Effector CD8-positive, alpha-beta T cell (primary cell): ENCODE results near the gene MPPED1.

Experiments
- DNase-seq: peaks from one replicate; lab custom pipeline; 2025; lab: John Stamatoyannopoulos, UW

Gene MPPED1

DNA sequence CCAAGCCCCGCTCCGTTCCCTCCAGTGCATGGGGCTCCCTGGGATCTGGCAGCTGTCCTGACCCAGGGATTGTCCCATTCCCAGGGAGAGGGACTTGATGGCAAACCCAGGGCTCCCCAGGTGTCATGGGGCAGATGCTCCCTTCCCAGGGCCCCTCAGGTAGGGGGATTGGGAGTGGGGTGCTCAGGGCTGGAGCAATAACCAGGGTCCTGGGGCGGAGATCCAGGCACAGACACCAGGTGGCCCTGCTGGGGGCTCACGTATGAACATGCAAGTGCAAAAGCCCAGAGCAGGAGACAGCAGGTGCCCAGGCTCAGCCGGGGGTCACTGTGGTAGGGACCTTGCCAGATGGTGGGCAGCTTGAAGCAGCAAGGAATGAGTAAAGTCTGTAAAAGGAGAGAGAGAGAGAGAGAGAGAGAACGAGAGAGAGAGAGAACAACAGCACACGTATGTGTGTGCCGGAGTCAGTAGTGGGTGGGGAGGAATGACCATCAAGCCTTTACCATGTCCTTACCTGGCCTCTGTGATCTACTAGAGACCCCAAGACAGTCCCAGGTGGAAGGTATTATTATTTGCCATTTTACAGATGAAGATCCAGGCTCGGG, 19.3 kb upstream of the MPPED1 start:
- DNase-seq, result no peak

DNA sequence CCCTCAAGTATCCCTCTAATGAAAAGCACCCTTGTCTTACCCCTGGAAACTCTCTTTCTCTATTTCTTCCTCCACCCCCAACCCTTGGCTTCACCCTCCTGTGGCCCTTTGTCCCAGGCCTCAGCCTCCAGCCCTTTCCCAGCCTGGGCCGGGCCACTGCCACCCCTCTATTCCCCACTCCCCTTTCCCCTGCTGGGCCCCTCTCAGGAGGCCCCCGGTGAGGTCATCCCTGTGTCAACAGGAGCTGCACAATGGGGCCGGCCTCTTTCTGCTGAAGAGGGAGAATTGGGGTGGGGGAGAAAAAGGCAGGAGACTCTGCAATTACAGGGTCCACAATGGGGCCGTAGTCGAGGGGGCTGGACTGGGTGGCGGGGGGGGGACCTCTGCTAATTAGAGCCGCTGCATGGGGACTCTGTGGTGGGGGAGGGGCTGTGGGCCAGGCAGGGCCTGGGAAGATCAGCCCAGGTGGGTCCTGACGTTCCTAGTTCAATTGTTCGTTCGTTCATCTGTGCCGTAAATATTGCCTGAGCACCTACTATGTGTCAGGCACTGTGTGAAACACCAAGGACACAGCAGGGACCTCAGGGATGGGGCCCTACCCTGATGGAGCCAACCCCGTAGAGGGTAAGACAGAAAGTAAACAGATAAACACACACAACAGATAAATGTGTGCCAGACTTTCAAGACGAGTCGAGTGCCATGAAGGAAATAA, 18.5 kb upstream of the MPPED1 start:
- no peak for DNase-seq

DNA sequence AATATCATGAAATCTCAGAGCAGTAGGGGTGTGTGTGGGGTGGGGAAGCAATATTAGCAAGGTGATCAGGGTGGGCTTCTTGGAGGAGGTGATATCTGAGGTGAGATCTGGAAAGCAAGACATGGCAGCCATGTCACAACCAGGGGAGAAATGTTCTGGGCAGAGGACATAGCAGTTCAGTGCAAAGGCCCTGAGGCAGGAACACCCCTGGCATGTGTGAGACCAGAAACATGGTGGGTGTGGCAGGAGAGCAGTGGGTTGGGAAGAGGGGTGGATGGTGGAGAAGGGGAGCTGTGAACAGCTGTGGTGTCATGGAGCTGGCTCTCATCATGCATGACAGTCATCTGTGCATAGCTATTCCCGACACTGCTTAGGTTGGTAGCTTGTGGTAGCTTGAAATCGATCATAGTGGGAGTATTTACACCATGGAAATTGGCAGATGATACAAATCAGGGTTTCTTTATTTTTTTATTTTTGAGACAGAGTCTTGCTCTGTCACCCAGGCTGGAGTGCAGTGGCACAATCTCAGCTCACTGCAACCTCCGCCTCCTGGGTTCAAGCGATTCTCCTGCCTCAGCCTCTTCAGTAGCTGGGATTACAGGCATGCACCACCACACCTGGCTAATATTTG, 17.9 kb upstream of the MPPED1 start:
- DNase-seq, result no peak

DNA sequence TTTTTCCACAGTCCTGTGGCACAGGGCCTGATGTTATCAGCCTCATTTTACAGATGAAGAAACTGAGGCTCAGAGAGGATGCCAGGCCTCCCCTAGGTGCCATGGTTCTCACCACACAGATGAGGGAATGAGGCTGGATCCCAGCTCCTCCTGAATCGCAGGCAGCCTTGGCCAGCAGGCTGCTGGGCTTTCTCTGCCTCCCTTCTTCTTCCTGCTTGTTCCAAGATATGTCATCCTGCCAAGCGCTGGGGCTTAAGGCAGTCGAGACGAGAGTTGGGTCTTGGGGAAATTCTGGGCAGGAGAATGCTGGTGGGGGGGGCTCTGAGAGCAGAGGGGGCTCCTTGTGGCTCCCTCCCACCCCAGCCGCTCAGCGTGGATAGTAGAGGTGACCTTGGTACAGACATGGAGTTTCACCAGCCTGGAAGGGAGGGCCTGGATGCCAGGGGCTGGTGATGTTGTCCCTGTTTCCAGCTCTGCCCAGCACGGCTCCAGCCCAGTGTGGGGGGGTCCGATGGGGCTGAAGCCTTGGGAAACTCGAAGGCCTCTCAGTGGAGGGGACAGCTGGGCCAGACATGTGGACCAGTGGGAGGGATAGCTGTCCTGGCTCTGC, 16.6 kb upstream of the MPPED1 start:
- no peak for DNase-seq

DNA sequence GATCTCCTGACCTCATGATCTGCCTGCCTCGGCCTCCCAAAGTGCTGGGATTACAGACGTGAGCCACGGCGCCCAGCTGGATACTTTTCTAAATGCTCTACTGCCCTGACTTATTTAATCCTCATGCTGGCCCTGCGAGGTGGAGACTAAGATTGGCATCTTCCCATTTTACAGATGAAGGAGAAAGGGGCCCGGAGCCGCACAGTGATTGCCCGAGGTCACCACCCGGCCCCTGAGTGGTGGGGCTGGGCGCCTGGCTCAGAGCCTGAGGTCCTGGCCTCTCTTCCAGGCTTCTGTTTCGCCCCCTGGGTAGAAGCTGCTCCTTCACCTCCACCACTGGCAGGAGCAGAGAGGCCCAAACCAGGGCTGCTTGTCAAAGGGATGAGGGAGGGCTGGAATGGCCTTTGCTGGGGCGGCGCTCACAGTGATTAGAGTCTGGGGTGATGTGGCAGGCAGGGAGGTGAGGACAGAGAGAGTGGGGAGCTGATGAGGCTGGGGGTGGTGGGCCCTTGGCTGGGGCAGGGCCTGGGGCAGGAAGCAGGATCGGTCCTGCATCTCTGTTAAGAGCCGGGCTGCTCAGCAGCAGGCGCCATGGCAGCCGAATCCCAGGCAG, 15.4 kb upstream of the MPPED1 start:
- no peak for DNase-seq

DNA sequence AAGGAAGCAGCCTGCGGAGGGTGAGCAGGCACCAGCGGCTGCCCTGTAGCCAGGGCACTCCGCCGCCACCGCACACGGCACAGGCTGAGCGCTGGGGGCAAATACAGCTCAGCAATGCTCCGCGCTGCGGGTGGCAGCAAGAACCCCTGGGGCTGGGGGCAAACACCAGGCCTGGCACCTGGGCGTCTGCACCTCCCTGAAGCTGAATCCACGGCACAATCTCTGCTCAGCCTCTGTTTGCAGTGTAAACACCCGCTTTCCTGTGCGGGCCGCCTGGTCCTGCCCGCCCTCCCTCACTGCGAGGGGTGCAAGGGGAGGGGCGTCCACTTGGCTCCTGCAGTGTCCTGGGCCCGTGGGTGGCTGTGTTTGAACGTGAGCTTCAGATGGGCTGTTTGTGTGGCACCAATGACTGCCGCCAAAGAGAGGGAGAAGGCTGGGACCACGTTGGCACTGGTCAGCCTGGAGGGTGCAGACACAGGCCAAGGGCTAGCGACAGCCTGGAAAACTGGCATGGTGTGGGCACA, 14.8 kb upstream of the MPPED1 start:
- no peak for DNase-seq

DNA sequence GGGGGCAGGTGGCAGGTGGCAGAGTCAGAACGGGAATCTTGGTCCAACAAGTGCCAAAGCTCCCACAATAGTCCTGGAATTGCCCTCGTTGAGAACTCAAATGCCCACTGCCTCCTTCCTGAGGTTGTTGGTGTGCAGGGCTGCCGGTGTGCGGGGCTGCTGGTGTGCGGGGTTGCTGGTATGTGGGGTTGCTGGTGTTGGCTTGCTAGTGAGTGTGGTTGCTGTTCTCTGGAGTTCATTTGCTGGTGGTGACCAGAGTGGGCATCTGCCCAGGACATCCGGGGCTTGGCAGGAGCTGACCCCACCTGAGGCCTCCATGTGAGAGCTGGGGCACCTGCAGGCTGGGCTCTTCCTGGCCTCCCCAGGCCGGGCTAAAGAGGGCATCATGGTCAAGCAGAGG, 14.0 kb upstream of the MPPED1 start:
- no peak for DNase-seq

DNA sequence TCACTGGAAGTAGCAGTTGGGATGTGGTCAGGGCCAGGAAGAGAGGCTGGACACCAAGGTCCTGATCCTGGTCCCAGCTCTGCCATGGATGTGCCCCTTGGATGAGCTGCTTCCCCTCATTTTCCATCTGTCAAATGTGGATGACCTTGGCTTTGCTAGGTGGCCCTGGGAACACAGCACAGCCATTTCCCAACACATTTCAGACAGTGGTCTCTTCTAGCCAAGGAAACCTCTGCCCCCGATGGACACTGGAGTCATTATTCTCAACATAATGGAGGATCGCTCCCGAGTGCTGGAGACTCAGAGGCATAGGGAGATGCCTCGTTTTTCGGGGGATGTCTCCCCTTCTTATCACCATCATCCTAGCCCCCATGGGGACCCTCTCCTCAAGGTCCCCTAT, 13.6 kb upstream of the MPPED1 start:
- no peak for DNase-seq

DNA sequence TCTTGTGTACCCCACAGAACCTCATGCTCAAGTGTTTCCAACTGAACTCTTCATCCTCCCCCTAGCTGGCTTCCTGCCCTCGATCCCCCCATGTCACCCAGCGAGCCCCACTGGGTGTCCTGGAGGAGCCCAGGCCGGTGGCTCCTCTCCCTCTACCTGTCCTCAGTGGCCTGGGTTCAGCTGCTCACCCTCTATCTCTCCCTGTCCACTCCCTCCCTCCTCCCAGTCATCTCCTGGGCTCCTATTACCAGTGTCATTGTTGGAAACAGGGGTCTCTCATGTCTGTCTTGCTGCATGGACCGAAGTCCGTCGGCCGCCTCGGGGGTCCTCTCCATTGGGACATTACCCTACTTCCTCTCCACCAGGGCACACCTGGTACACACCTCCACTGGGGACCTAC, 12.9 kb upstream of the MPPED1 start:
- no peak for DNase-seq

DNA sequence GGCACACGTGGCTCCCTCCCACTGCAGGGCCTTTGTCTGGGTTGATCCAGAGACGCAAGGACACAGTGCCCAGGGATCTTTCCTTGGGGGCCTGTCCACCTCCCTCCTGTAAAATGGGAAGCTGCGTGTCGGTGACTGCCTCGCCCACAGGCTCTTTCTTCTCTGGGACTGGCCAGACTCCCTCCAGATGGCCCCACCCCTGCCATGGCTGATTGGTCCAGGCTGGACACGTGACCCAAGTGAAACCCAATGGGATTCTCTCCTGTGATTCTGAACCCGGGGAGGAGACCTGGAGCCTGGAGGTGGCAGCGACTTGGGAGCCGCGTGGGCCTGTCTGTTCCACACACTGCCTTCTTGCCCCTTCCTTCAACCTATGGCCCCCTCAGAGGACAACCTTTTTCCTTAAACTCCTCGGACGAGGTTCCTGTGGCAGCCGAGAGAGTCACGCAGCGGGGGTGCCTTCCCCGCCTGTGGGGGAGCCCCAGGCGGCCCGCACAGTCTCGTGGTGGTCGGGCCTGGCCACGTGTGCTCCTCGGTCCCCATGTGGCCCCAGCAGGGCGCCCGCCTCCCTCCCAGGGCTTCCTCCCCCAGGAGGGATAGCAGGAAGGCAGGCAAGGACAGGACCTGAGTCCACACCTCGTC, 12.4 kb upstream of the MPPED1 start:
- no peak for DNase-seq

DNA sequence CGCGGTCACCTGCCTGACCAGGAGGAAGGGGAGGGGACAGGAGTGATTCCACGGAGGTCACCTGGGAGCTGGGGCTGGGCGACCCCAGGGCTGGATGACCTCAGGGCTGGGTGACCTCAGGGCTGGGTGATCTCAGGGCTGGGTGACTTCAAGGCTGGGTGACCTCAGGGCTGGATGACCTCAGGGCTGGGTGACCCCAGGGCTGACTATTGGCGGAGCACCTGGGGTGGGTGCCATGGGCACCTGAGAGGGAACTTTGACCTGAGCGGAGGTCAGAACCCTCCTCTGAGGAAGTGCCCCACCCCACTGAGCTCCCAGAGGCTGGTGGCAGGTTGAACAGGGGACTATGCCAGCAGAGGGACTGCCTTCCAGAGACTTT, 11.8 kb upstream of the MPPED1 start:
- no peak for DNase-seq

DNA sequence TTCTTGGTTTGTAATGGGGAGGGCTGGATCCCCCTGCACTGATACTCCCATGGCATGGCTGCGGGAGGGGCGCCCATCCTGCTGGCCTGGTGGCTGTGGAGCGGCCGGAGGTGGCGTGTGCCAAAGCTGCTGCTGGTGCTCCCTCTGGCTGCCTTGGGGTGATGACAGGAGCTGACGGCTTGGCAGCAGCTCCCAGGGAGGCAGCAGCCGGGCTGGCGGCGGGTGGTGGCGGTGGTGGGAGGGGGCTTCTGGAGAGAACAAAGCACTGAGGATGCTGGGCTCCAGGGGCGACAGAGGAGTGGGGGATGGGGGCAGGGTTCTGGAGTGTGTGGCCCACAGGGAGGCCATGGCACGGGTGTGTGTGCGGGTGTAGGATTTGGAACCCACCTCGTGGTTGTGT, 11.4 kb upstream of the MPPED1 start:
- no peak for DNase-seq

DNA sequence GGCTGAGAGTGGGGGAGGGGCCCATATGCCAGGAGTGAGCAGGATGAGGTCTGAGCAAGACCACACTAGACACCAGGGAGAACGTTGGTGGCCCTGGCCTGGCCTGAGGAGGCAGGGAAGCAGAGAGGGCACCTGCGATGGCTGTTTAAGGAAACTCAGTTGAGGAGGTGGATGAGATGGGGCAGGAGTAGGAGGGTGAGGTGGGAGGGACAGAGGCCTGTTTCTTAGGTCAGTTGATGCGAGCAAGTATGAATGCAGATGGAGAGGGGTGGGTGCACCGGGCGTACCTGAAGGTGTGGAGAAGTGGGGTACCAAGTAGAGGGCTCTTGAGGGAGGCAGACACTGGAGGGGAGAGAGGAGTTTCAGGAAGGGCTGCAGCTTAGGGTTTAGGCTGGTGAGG, 10.6 kb upstream of the MPPED1 start:
- DNase-seq, result no peak

DNA sequence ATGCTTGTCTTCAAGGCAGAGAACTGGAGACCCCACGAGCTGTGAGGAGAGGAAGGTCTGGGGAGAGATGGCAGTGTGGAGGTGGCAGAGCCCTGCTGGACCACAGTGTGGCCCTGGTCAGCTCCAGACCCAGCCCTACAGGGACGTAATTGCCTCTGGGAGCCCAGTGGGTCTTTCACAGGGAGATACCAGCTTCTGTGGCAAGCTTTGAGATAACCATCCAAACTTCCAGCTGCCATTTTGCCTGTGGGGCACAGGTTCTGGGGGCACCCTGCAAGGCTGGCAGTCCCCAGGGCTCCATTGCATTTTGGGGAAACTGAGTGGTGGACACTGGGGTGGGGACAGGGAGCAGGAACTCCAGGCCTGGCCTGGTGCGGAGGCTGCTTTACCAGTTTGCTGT, 10.2 kb upstream of the MPPED1 start:
- no peak for DNase-seq

DNA sequence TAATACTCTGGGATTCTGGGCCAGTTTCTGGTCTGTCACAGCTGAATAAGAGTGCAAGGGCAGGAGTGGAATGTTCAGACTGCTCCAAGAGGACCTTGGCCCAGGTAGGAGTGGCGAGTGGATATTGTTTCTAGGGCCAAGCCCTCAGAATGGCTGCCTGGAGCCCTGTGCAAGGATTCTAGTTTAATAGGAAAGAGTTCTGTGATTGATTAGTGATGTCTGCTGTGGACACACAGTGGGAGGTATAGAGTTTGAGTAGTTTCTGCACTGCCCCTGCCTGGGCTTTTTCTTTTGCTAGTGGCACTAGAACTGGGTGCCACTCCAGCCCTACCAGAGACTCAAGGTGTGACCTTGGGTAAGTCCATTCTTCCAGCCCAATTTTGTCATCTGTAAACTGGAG, 9.7 kb upstream of the MPPED1 start:
- no peak for DNase-seq

DNA sequence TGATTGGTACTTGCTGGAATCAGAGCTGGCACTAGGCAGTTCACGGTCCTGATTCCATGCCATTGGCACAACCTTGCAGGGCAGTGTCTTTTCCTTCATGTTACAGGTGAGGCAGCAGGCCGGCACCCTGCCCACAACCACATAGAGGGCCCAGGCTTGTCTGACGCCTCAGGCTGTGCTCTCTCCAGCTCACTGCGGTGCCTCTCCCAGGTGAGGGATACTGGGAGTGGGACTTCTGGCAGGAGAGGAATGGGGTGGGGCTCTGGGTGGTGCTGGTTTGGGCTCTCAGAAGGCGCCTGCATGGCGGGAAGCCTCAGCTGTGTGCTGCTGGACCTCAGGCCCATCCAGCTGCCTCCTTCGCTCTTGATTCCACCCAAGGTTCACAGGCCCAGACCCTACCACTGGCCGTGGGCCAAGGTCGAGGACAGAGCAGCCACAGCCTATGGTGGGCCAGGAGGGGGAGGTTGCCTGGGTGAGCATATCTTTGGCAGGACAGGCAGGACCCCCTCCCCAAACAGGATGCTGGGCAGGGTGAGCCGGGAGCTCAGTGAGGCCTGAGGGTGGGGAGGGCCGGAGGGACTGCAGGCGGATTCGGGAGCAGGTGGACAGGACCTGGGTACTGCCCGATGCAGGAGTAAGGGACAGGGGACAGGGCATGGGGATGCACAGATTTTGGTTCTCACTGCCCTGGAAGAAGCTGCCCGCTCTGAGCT, 7.0 kb upstream of the MPPED1 start:
- DNase-seq, result no peak

DNA sequence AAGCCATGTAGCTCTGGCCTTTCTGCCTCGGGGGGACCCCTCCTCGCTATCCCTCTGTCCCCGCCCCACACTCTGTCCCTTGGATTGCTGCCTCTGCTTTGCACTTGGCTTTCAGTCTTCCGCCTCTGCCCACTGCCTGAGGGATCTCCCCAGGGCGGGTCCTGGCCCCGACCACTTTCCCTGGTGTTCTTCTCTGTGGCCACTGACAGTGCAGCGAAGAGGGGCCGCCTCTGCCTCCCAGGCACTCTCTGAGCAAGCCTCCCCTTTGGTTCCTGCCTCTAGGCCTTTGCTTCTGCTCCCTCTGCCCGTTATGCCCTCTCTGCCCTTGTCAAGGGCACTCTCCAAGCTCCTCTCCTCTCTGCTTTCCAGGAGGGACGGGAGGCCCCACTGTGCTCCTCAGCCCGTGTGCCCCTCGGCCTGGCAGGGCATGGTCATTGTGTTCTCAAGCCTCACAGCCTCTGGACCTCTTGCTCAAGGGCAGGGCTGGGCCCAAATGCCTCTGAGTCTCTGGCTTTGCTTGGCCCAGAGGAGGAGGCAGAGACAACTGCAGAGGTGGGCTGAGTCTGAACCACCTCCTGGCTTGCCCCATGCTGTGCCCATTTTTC, 5.5 kb upstream of the MPPED1 start:
- DNase-seq, result no peak

DNA sequence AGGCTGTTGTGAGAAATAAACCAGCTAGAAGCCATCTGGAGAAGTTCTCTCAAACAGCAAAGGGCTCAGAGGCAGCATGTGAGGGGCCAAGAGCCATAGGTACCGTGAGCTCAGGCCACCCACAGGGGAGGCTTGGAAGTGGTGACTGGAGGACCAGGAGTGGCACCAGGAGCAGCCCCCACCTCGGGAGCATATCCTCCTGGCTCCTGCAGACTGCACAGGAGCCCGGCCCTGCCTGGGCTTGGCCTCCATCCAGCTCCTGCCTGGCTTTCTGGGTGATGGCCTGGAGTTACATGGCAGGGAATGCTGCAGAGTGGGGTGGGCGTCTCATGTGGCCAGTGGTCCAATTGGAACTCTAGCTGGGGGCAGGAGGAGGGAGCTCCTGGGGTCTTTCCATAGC, 4.2 kb upstream of the MPPED1 start:
- DNase-seq, result no peak

DNA sequence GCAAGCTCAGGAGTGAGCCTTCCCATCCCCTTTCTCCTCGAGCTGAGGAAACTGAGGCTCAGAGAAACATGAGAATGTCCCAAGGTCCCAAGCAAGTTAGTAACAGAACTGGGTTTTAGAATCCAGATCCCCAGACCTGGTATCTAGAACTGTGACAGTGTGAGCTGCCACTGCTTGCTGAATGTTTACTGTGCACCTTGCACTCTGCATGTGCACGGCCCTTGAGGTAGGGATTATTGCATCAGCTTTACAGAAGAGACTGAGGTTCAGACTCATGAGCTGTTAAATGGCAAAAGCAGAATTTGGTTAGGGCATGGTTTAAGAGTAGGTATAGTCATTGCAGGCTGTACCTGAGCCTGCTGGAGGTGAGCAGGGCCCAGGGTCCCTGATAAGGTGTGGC, 3.8 kb upstream of the MPPED1 start:
- no peak for DNase-seq

DNA sequence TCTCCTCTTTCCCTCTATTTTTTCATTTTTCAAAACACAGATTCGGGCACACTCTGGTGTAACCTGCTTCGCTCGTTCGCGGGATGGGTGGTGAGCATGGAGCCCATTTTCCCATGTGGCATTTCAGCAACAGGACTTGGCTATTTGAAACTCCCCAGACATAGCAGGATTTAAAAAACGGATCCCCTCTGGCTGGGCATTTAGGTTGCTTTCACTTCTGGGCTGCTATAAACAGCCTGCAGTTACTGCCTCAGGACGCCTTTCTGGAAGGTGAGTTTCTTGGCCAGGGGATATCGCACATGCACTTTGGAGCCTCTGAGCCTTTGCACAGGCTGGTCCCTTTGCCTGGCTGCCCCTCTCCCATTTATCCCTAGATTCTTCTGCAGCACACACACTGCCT, 2.8 kb upstream of the MPPED1 start:
- no peak for DNase-seq

DNA sequence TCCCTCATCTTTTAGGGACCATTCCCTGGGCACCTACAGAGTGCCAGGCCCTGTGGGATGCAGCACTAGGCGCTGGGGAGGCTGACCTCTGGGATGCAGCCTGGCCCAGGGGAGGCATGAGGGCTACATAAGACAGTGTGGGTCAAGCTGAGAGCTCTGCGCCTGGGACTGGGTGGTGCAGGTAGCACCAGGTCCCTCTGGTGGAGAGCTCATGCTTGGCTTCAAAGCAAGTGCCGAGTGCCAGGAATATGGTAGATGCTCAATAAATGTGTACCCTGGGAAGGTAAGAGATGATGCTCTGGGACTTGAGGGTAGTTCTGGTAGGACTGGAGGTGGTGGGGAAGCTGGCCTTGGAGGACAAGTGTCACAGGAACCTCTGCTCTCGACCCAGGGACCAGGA, 2.0 kb upstream of the MPPED1 start:
- no peak for DNase-seq
